NCI-H1048 (cell line): ENCODE results near the gene REP15.
A peak's percentile ranks its signal among the peaks of the same experiment; 100 is the strongest.
"Not testable (repeated sequence)": the region's sequence is repeated elsewhere in the genome, so short reads cannot be mapped to it uniquely, and the experiment has no call there.

Experiments used
- DNase-seq: peaks from one replicate; lab custom pipeline; 2025; lab: John Stamatoyannopoulos, UW

The REP15 gene

GRCh38 chr12:27696864-27697564 lies 767 bp downstream of the REP15 start:
- no peak for DNase-seq

GRCh38 chr12:27703720-27704452 lies 7.6 kb downstream of the REP15 start:
- DNase-seq: peak; percentile 44

DNA sequence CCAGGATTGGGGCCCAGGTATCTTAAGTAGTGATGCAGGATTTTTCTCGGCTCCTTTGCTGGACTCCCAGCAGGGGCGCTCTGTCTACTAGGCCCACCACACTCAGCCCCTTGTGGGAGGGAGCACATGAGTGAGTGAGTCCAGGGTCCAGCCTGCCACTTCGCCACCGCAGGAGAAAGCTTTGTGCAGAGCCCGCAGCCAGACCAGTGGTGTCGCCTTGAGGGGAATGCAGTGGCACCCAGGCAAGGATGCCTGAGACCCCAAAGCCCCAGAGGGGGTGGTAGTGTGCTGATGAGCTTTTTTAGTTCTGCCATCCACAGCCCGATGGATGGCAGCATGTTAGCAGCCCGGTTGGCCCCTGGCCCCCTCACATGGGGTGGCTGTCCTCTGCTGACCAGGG lies 9.0 kb downstream of the REP15 start:
- no peak for DNase-seq

DNA sequence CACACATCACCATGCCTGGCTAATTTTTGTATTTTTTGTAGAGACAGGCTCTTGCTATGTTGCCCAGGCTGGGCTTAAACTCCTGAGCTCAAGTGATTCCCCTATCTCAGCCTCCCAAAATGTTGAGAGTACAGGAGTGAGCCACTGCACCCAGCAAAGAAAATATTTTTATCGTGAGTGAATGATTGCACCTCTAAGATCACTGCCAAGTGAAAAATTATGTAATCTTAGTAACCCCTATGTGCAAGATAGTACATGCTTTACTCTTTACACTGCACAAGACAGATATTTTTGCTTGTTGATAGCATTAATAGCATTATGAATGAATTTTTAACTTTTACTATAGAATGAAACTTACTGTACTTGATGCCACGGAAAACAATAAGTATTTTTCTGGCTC lies 11.0 kb downstream of the REP15 start:
- DNase-seq: no peak

DNA sequence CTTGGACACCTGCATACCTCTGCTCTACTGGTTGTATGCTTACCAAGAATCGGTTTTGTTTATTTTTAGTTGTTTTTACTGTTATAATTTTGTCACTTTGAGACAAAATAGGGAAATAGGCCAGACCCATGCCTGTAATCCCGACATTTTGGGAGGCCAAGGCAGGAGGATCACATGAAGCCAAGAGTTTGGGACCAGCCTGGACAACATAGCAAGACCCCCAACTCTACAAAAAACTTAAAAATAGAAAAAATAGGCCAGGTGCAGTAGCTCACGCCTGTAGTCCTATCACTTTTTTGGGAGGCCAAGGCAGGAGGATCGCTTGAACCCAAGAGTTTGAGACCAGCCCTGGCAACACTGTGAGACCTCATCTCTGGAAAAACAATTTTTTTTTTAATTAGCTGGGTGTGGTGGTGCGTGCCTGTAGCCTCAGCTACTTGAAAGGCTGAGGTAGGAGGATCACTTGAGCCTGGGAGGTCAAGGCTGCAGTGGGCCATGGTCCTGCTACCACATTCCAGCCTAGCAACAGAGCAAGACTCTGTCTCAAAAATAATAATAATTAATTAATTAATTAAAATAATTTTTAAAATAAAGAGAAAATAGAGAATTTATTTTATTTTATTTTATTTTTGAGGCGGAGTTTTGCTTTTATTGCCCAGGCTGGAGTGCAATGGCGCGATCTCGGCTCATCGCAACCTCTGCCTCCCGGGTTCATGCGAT lies 13.1 kb downstream of the REP15 start:
- DNase-seq: no peak

- no peak for DNase-seq
These were observed 13.8 kb downstream of the REP15 start for GRCh38 chr12:27709932-27710591.

- DNase-seq: peak; percentile 61
These were observed 14.5 kb downstream of the REP15 start, which contains the start of gene MRPS35 for GRCh38 chr12:27710592-27711316. TSS of gene MRPS35 (plus strand) at chr12:27710832. CDS start at chr12:27710844, 12 bp downstream.

DNA sequence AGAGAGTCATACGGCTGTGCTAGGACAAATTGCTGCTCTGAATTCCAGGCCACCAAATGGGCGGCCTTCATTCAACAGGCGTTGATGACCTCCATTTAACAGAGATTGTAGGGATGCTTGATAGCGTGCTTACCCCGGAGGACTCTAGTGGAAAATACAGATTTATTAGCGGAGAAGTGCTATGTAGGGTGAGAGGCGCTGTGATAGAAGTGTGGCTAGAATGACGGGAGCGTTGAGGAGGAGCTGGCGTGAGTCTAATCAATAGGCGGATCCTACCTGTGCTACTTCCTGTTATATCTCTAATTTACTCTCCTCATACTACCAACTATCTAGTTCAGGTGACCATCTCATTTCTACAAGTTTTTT lies 15.1 kb downstream of the REP15 start:
- DNase-seq: no peak

DNA sequence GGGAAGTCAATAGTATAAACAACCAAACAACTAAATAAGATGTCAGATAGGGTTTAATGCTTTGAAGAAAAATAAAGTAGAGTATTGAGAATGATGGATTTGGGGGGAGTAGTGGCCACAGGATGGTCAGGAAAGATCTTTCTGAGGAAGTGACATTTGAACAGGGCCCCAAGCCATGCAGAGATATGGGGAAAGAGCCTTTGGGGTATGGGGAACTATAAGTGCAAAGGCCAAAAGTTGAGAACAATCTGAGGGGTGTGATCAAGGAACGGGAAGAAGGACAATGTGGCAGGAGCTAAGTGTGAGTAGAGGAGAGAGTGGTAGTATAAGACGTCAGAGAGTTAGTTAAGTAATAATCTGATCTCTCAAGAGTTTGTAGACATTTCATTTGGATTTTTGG lies 15.7 kb downstream of the REP15 start:
- no peak for DNase-seq

- no peak for DNase-seq
These were observed 27.0 kb downstream of the REP15 start for GRCh38 chr12:27723212-27723611.

DNA sequence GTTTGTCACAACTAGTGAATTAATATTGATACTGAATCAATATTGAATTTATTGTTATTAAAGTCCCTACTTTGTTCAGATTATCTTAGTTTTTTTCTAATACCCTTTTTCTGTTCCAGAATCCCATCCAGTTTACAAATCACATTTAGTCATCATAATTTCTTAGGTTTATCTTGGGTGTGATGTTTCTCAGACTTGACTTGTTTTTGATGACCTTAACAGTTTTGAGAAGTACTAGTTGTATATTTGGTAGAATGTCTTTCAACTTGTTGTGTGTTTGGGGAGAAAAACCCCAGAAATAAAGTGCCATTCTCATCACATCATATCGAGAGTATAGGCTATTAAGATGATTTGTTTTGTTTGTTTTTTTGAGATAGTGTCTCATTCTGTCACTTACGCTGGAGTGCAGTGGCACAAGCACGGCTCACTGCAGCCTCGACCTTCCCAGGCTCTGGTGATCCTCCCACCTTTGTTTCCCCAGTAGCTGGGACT lies 33.9 kb downstream of the REP15 start:
- no peak for DNase-seq

DNA sequence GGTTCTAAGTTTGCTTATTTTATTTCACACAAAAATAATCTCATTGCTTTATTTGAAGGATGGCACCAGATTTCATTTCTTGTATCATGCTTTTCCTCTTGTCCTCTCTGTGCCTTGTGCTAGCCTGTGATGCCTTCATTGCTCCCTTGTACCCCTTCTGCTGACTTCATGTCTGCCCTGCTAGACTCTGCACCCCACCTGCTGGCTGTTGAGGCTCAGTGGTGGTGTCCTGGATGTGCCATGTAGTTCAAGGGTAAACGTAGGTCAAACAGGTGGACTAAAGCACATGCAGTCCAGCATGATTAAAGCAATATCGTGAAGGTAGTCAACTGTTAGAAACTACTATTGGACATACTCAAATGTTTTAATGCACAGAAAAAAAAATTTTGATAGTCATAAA lies 36.0 kb downstream of the REP15 start:
- DNase-seq: no peak

GRCh38 chr12:27733052-27733656 lies 36.9 kb downstream of the REP15 start:
- no peak for DNase-seq

- no peak for DNase-seq
These were observed 37.5 kb downstream of the REP15 start for GRCh38 chr12:27733791-27734190.

GRCh38 chr12:27734321-27734720 lies 38.1 kb downstream of the REP15 start:
- DNase-seq: not testable (repeated sequence)

GRCh38 chr12:27743601-27744000 lies 47.4 kb downstream of the REP15 start:
- DNase-seq: no peak

- not testable (repeated sequence) for DNase-seq
These were observed 49.5 kb downstream of the REP15 start for GRCh38 chr12:27745734-27746133.
